Endothelial cell of umbilical vein (primary cell): ENCODE measurements around the gene GUCA1A. TPM values are rescaled to one million over a fixed set of nuclear protein-coding genes. Genes with fewer than 3 reads are reported as not detected.

Source experiments
- BruUV-seq: library from RNA; stranded (reverse); fragments of 400-500 nt; replicated peaks from 2 replicates; lab custom pipeline; 2021; lab: Mats Ljungman, UMichigan
- CTCF ChIA-PET: fragments of 300-600, 350-600 bp; sonication (Branson Sonifier 250); formaldehyde crosslinking; loops from one replicate; lab custom pipeline; 2021; ENCODE audit warnings: antibody characterized with exemption, inconsistent platforms; lab: Charles Lee
- POLR2A ChIA-PET: fragments of 300-600, 350-600 bp; sonication (Branson Sonifier 250); formaldehyde crosslinking; loops from one replicate; lab custom pipeline; 2021; ENCODE audit warnings: antibody characterized with exemption, inconsistent platforms; lab: Charles Lee
- DNase-seq: peaks from one replicate; pipeline ENCODE4 v3.0.0-alpha.2; 2011; ENCODE audit warnings: low read depth, low spot score
- FAIRE-seq: peaks from 2 replicates; lab custom pipeline; 2011; peaks lifted over from hg19 to GRCh38; lab: Jason Lieb, UNC
- H2AFZ ChIP-seq: 2 replicates; pipeline ENCODE4 v1.6.0; 2012; ENCODE audit warnings: low read depth, low read length, control low read depth, inconsistent platforms
- H3K27ac ChIP-seq: 2 replicates; pipeline ENCODE4 v1.5.1; 2011; ENCODE audit warnings: low read depth, mild to moderate bottlenecking, control low read depth, low read length, moderate library complexity; ENCODE audit not compliant: insufficient read depth
- H3K27me3 ChIP-seq, 2 experiments: 2 replicates each; pipeline versions ENCODE4 v1.6.0 to v1.6.1; 2011; ENCODE audit warnings: low read length in 2 of 2, mixed read lengths in 1 of 2; ENCODE audit not compliant: control insufficient read depth in 2 of 2, insufficient read depth in 2 of 2
- H3K36me3 ChIP-seq, 2 experiments: 2 replicates in 1 of 2; 3 replicates in 1 of 2; pipeline ENCODE4 v1.5.1; 2011; ENCODE audit warnings: low read length in 2 of 2, mild to moderate bottlenecking in 1 of 2, moderate library complexity in 1 of 2; ENCODE audit not compliant: control insufficient read depth in 2 of 2, insufficient read depth in 2 of 2; ENCODE audit errors: extremely low read depth in 1 of 2
- H3K4me1 ChIP-seq: 3 replicates; pipeline ENCODE4 v1.5.1; 2011; ENCODE audit warnings: mild to moderate bottlenecking, low read length; ENCODE audit not compliant: control insufficient read depth, insufficient read depth; ENCODE audit errors: extremely low read depth
- H3K4me2 ChIP-seq: 2 replicates; pipeline ENCODE4 v1.6.1; 2011; ENCODE audit warnings: low read length, control low read depth, mixed read lengths; ENCODE audit not compliant: insufficient read depth
- H3K4me3 ChIP-seq, 3 experiments: fragments of 200-600 bp in 1 of 3; sonication (generic), shearing (Covaris generic) in 1 of 3; replicated peaks in 1 of 3; 2 replicates each; pipeline ENCODE4 v1.5.1; 2011 to 2016; ENCODE audit warnings: control low read depth in 3 of 3, low read length in 3 of 3, mild to moderate bottlenecking in 2 of 3, inconsistent platforms in 1 of 3, low read depth in 1 of 3, moderate library complexity in 1 of 3; ENCODE audit not compliant: insufficient read depth in 1 of 3
- H3K79me2 ChIP-seq: 2 replicates; pipeline ENCODE4 v1.6.0; 2012; ENCODE audit warnings: low read length, inconsistent platforms; ENCODE audit not compliant: control insufficient read depth, insufficient read depth
- H3K9ac ChIP-seq: replicated peaks from 2 replicates; pipeline ENCODE3; 2011; ENCODE audit warnings: low read length, control low read depth; ENCODE audit not compliant: insufficient read depth; ENCODE audit errors: extremely low read depth
- H3K9me1 ChIP-seq: replicated peaks from 3 replicates; pipeline ENCODE4 v1.6.0; 2011; ENCODE audit warnings: mild to moderate bottlenecking, low read length; ENCODE audit not compliant: control insufficient read depth, insufficient read depth; ENCODE audit errors: extremely low read depth
- H3K9me3 ChIP-seq: replicated peaks from 2 replicates; pipeline ENCODE4 v1.5.1; 2012; ENCODE audit warnings: low read length, inconsistent platforms; ENCODE audit not compliant: control insufficient read depth, insufficient read depth
- H4K20me1 ChIP-seq: replicated peaks from 2 replicates; pipeline ENCODE3; 2011; ENCODE audit warnings: mild to moderate bottlenecking, low read length; ENCODE audit not compliant: control insufficient read depth, insufficient read depth; ENCODE audit errors: extremely low read depth
- EZH2 ChIP-seq: IDR thresholded peaks from 2 replicates; pipeline ENCODE4 v1.6.1; 2012; ENCODE audit warnings: borderline replicate concordance, low read depth, mild to moderate bottlenecking, moderate library complexity, low read length, inconsistent platforms; ENCODE audit not compliant: severe bottlenecking
- FOS ChIP-seq: IDR thresholded peaks from 2 replicates; pipeline ENCODE4 v1.6.1; 2011; ENCODE audit warnings: mild to moderate bottlenecking, low read length, moderate library complexity, borderline replicate concordance; ENCODE audit not compliant: insufficient read depth
- GATA2 ChIP-seq: IDR thresholded peaks from 2 replicates; pipeline ENCODE4 v1.7.0; 2011; ENCODE audit warnings: low read depth, mild to moderate bottlenecking, moderate library complexity, mixed read lengths, low read length; ENCODE audit not compliant: insufficient read length, insufficient read depth
- JUN ChIP-seq: IDR thresholded peaks from 2 replicates; pipeline ENCODE4 v1.6.1; 2011; ENCODE audit warnings: borderline replicate concordance, low read depth; ENCODE audit not compliant: insufficient read length, insufficient read depth
- MYC ChIP-seq: IDR thresholded peaks from one replicate; pipeline ENCODE4 v1.6.1; 2011; ENCODE audit warnings: mild to moderate bottlenecking, low read depth, low read length
- POLR2A ChIP-seq: IDR thresholded peaks from 2 replicates; pipeline ENCODE4 v1.6.1; 2012; ENCODE audit warnings: low read depth, mild to moderate bottlenecking, control low read depth, low read length
- POLR2AphosphoS5 ChIP-seq: IDR thresholded peaks from 2 replicates; pipeline ENCODE4 v1.6.1; 2012; ENCODE audit warnings: low read depth, mild to moderate bottlenecking, control low read depth, low read length, moderate library complexity; ENCODE audit not compliant: insufficient read depth
- dilution Hi-C: fragments of 300-500 bp; cut with MboI; formaldehyde crosslinking; loops from one replicate; pipeline ENCODE4 v1.15.0; 2019; ENCODE audit warnings: low sequenced_read_pairs; ENCODE audit not compliant: extremely low pct_ligation_motif_present
- intact Hi-C: fragments of 100-400 bp; cut with micrococcal nuclease; formaldehyde crosslinking; loops from one replicate; pipeline ENCODE4 v1.10.0; 2022
- polyA plus RNA-seq, 4 experiments: library from polyadenylated mRNA; depleted of rRNA in 3 of 4; stranded (reverse) in 3 of 4; unstranded in 1 of 4; fragments of >200 nt; gene quantifications; 2 replicates each; pipeline versions ENCODE4 v1.2.1 to v1.2.3, GENCODE V29; 2011 to 2012; ENCODE audit warnings: missing spikeins in 1 of 4
- total RNA-seq: library from RNA; stranded (reverse); gene quantifications from 2 replicates; pipeline ENCODE4 v1.2.3, GENCODE V29; 2021
- TF ChIP-seq, protein P1 (sequence below): IDR thresholded peaks from 2 replicates; pipeline ENCODE4 v1.6.1; 2011; ENCODE audit not compliant: insufficient read depth, insufficient read length
- TF ChIP-seq, protein P2 (sequence below), 2 donors: IDR thresholded peaks; 1 replicate in 1 of 2; 2 replicates in 1 of 2; pipeline ENCODE4 v1.5.1; 2011; ENCODE audit warnings: low read length in 2 of 2, mild to moderate bottlenecking in 2 of 2, moderate library complexity in 2 of 2, control low read depth in 1 of 2, inconsistent platforms in 1 of 2, low read depth in 1 of 2; ENCODE audit not compliant: insufficient read depth in 1 of 2; ENCODE audit errors: extremely low read depth in 1 of 2

The GUCA1A gene
- total and polyA plus RNA-seq, 2 donors (not counting 3 experiments of a cell fraction or from before 2014, with no cell fraction given): 0.04 to 0.22 TPM

DNA sequence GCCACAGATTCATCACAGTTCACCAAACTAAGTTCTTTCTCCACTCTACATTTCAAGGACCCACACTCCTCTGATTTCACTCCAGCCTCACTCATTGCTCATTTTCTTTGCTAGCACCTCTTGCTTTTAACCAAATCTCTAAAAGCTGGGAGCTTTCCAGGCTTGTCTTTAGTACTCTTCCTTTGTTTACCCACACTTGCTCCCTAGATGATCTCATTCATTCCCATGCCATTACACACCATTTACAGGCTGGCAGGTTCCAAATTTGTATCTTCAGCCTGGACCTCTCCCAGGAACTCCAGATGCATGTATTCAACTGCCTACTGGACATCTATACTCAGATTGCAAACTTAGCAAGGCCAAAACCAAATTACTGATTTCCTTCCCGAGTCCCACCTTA, 26.9 kb downstream of the GUCA1A start:
- Histone ChIP-seq H3K36me3 (peaks cover 0 to 3% of the 10 kb centered on the region in 2 experiments), H4K20me1 (no peaks in the 10 kb centered on the region), H3K9ac (no peak overlapping the region), H3K4me2 (no peak overlapping the region), H3K9me3 (no peaks in the 10 kb centered on the region), H3K9me1 (no peaks in the 10 kb centered on the region), H2AFZ (no peak overlapping the region), H3K27me3 (no peaks in the 10 kb centered on the region), H3K79me2 (no peaks in the 10 kb centered on the region), H3K4me3 (no peak overlapping the region), H3K27ac (no peak overlapping the region), H3K4me1 (peaks cover 6% of the 10 kb centered on the region)
- ChIA-PET CTCF (interaction anchor here (1.7 to 4.7 kb wide), 2 partner anchors 15 to 96 kb away, joined by 4 to 22 read pairs; no protein-coding TSS in a partner anchor), POLR2A (interaction anchor here (0.7 kb wide), 1 partner anchor 582 kb away, joined by 10 read pairs; the partner anchor contains the start of gene BICRAL)
- TF ChIP-seq GATA2: no peak
- no peak for TF ChIP-seq JUN
- no peak for TF ChIP-seq FOS
- TF ChIP-seq, protein P1, sequence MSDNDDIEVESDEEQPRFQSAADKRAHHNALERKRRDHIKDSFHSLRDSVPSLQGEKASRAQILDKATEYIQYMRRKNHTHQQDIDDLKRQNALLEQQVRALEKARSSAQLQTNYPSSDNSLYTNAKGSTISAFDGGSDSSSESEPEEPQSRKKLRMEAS: no peak
- TF ChIP-seq, protein P2, sequence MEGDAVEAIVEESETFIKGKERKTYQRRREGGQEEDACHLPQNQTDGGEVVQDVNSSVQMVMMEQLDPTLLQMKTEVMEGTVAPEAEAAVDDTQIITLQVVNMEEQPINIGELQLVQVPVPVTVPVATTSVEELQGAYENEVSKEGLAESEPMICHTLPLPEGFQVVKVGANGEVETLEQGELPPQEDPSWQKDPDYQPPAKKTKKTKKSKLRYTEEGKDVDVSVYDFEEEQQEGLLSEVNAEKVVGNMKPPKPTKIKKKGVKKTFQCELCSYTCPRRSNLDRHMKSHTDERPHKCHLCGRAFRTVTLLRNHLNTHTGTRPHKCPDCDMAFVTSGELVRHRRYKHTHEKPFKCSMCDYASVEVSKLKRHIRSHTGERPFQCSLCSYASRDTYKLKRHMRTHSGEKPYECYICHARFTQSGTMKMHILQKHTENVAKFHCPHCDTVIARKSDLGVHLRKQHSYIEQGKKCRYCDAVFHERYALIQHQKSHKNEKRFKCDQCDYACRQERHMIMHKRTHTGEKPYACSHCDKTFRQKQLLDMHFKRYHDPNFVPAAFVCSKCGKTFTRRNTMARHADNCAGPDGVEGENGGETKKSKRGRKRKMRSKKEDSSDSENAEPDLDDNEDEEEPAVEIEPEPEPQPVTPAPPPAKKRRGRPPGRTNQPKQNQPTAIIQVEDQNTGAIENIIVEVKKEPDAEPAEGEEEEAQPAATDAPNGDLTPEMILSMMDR (IDR thresholded peaks at IDR 0.05; ENCODE audit: extremely low read depth in 1 of 2, insufficient read depth in 1 of 2, low read depth in 1 of 2, low read length in 2 of 2): no peak
- TF ChIP-seq EZH2: no peak
- TF ChIP-seq POLR2AphosphoS5: no peak
- no peak for TF ChIP-seq POLR2A
- TF ChIP-seq MYC: no peak
- dilution Hi-C loops: no loop called here
- BruUV-seq: no TSS peak
- DNase-seq: no peak
- intact Hi-C loops: no loop called here
- no peak for FAIRE-seq
